GM12878 (cell line): ENCODE measurements around the gene FAM163A.

Experiments used
- CTCF ChIP-seq, 3 experiments: IDR thresholded peaks in 2 of 3; conservative IDR thresholded peaks in 1 of 3; 2 replicates each; pipeline ENCODE4 v1.5.1; 2011; ENCODE audit warnings: low read depth in 3 of 3, low read length in 3 of 3, mild to moderate bottlenecking in 3 of 3, control low read depth in 2 of 3, moderate library complexity in 2 of 3, inconsistent platforms in 1 of 3, mixed read lengths in 1 of 3; ENCODE audit not compliant: control insufficient read depth in 2 of 3, insufficient read depth in 1 of 3; ENCODE audit errors: extremely low read depth in 1 of 3
- EZH2 ChIP-seq: IDR thresholded peaks from 2 replicates; pipeline ENCODE4 v1.6.1; 2012; ENCODE audit warnings: low read depth, mild to moderate bottlenecking, control low read depth, inconsistent platforms, low read length, borderline replicate concordance; ENCODE audit not compliant: control insufficient read depth
- JUND ChIP-seq: IDR thresholded peaks from 2 replicates; pipeline ENCODE4 v1.6.1; 2012; ENCODE audit warnings: low read depth, mild to moderate bottlenecking, low read length, improper control_type of control experiment, moderate library complexity
- MEF2A ChIP-seq: IDR thresholded peaks from 2 replicates; pipeline ENCODE4 v1.6.1; 2011; ENCODE audit warnings: low read depth, mild to moderate bottlenecking, low read length, moderate library complexity; ENCODE audit not compliant: insufficient read depth
- POLR2A ChIP-seq: IDR thresholded peaks from 2 replicates; pipeline ENCODE4 v1.6.1; 2011; ENCODE audit warnings: low read depth, mild to moderate bottlenecking, low read length
- RCOR1 ChIP-seq: conservative IDR thresholded peaks from 2 replicates; pipeline ENCODE4 v1.6.1; 2012; ENCODE audit warnings: low read depth, low read length, improper control_type of control experiment
- TAF1 ChIP-seq: IDR thresholded peaks from 2 replicates; pipeline ENCODE4 v1.6.1; 2011; ENCODE audit warnings: mild to moderate bottlenecking, low read depth, low read length, borderline replicate concordance
- YY1 ChIP-seq: IDR thresholded peaks from 2 replicates; pipeline ENCODE4 v1.6.1; 2011; ENCODE audit warnings: low read depth, mild to moderate bottlenecking, low read length
- ZZZ3 ChIP-seq: IDR thresholded peaks from 2 replicates; pipeline ENCODE4 v1.6.1; 2011; ENCODE audit warnings: low read depth; ENCODE audit not compliant: control insufficient read depth, insufficient read length

GRCh38 chr1:179812501-179813292, 69.6 kb downstream of the FAM163A start:
- TF ChIP-seq TAF1, result no peak
- no peak for TF ChIP-seq RCOR1
- no peak for TF ChIP-seq EZH2
- TF ChIP-seq POLR2A, result no peak
- TF ChIP-seq MEF2A, result no peak
- no peak for TF ChIP-seq CTCF (IDR thresholded peaks at IDR 0.05 in 2 of 3, conservative IDR thresholded peaks at IDR 0.05 in 1 of 3; ENCODE audit: control insufficient read depth in 2 of 3, extremely low read depth in 1 of 3, insufficient read depth in 1 of 3, low read depth in 3 of 3, low read length in 3 of 3)
- TF ChIP-seq YY1, result no peak
- TF ChIP-seq JUND, result no peak
- no peak for TF ChIP-seq ZZZ3
